K562 (cell line): ENCODE measurements around the gene DPEP2NB. TPM values are rescaled to one million over a fixed set of nuclear protein-coding genes. Genes with fewer than 3 reads are reported as not detected.
A peak's percentile ranks its signal among the peaks of the same experiment; 100 is the strongest.

Experiments used
- ATAC-seq: fragments of 200-7000 bp; cut with Tn5 transposase; 3 replicates; pipeline ENCODE4 v1.9.1; 2020; ENCODE audit warnings: moderate library complexity
- BruUV-seq: library from RNA; stranded (reverse); fragments of 400-500 nt; replicated peaks from 2 replicates; lab custom pipeline; 2021; lab: Mats Ljungman, UMichigan
- CTCF ChIA-PET: fragments of 300-600 bp; formaldehyde crosslinking; extraction: SDS; loops from one replicate; lab custom pipeline; 2021; ENCODE audit warnings: low intra/inter-chr PET ratio; lab: Yijun Ruan, JAX
- POLR2A ChIA-PET: fragments of 300-600, 350-650 bp; sonication (Branson Sonifier 250); formaldehyde crosslinking; extraction: SDS; loops from one replicate; lab custom pipeline; 2021; ENCODE audit warnings: antibody characterized with exemption, inconsistent platforms; lab: Yijun Ruan, JAX
- DNase-seq, 4 experiments: peaks; one replicate each; pipeline versions ENCODE4 v3.0.0 to v3.0.0-alpha.2; 2011 to 2018; ENCODE audit warnings: low spot score in 3 of 4, mixed read lengths in 3 of 4; ENCODE audit errors: extremely low read depth in 1 of 4
- FAIRE-seq: peaks from 2 replicates; lab custom pipeline; 2011; peaks lifted over from hg19 to GRCh38; lab: Jason Lieb, UNC
- H2AFZ ChIP-seq: 2 replicates; pipeline ENCODE4 v1.6.0; 2011; ENCODE audit warnings: low read depth, low read length, control low read depth, inconsistent platforms
- H3K27ac ChIP-seq: fragments of 200-600 bp; 3 replicates; pipeline ENCODE4 v1.8.0; 2011; ENCODE audit warnings: low read depth, mild to moderate bottlenecking, control low read depth, inconsistent platforms, low read length, moderate library complexity, mixed read lengths; ENCODE audit errors: extremely low read depth
- H3K27me3 ChIP-seq, 2 experiments: fragments of 300-600 bp in 1 of 2; 2 replicates in 1 of 2; 3 replicates in 1 of 2; pipeline versions ENCODE4 v1.6.0 to v1.8.0; 2011; ENCODE audit warnings: inconsistent platforms in 2 of 2, low read length in 2 of 2, mild to moderate bottlenecking in 1 of 2, mixed read lengths in 1 of 2, moderate library complexity in 1 of 2; ENCODE audit not compliant: control insufficient read depth in 2 of 2, insufficient read depth in 2 of 2
- H3K36me3 ChIP-seq: fragments of 300-600 bp; 3 replicates; pipeline ENCODE4 v1.8.0; 2011; ENCODE audit warnings: mild to moderate bottlenecking, low read length, inconsistent platforms; ENCODE audit not compliant: control insufficient read depth, insufficient read depth
- H3K4me1 ChIP-seq, 2 experiments: fragments of 200-600 bp in 1 of 2; replicated peaks in 1 of 2; 2 replicates in 1 of 2; 3 replicates in 1 of 2; pipeline versions ENCODE4 v1.5.1 to v1.8.0; 2011; ENCODE audit warnings: inconsistent platforms in 2 of 2, low read length in 2 of 2, mild to moderate bottlenecking in 1 of 2, mixed read lengths in 1 of 2, moderate library complexity in 1 of 2; ENCODE audit not compliant: control insufficient read depth in 2 of 2, insufficient read depth in 2 of 2
- H3K4me2 ChIP-seq: 2 replicates; pipeline ENCODE4 v1.6.1; 2011; ENCODE audit warnings: low read length, control low read depth, inconsistent platforms, mixed read lengths; ENCODE audit not compliant: insufficient read depth
- H3K4me3 ChIP-seq: fragments of 200-600 bp; sonication (generic), shearing (Covaris generic); 2 replicates; pipeline ENCODE4 v1.5.1; 2016; ENCODE audit warnings: control low read depth, inconsistent platforms
- H3K79me2 ChIP-seq: fragments of 200-600 bp; 3 replicates; pipeline ENCODE4 v1.8.0; 2011; ENCODE audit warnings: low read length, inconsistent platforms; ENCODE audit not compliant: control insufficient read depth, insufficient read depth
- H3K9ac ChIP-seq, 2 experiments: 2 replicates each; pipeline versions ENCODE4 v1.6.0 to v1.6.1; 2011; ENCODE audit warnings: low read depth in 2 of 2, low read length in 2 of 2, control low read depth in 1 of 2, inconsistent platforms in 1 of 2, mild to moderate bottlenecking in 1 of 2, mixed read lengths in 1 of 2; ENCODE audit not compliant: insufficient read depth in 1 of 2
- H3K9me1 ChIP-seq: one replicate; pipeline ENCODE4 v1.6.0; 2011; ENCODE audit warnings: inconsistent platforms, mild to moderate bottlenecking, low read length, moderate library complexity; ENCODE audit not compliant: control insufficient read depth, insufficient read depth
- H3K9me3 ChIP-seq: replicated peaks from 2 replicates; pipeline ENCODE4 v1.5.1; 2011; ENCODE audit warnings: low read depth, low read length, inconsistent platforms; ENCODE audit not compliant: control insufficient read depth, insufficient read depth
- H4K20me1 ChIP-seq: replicated peaks from 2 replicates; pipeline ENCODE4 v1.6.1; 2011; ENCODE audit warnings: low read length, inconsistent platforms, mixed read lengths; ENCODE audit not compliant: control insufficient read depth, insufficient read depth
- EWSR1 ChIP-seq: fragments of 450-650 bp; IDR thresholded peaks from 2 replicates; pipeline ENCODE4 v1.6.1; 2018; ENCODE audit warnings: borderline replicate concordance, mild to moderate bottlenecking, low read depth, moderate library complexity; ENCODE audit not compliant: partially characterized antibody
- IFI16 ChIP-seq: fragments of 250-450 bp; sonication (Bioruptor Pico); IDR thresholded peaks from 2 replicates; pipeline ENCODE4 v2.1.2; 2022; ENCODE audit warnings: mild to moderate bottlenecking, inconsistent platforms
- POLR2G ChIP-seq: fragments of 200-400 bp; formaldehyde crosslinking; IDR thresholded peaks from 2 replicates; pipeline ENCODE4 v1.6.1; 2017; ENCODE audit warnings: low read depth, mild to moderate bottlenecking, antibody characterized with exemption, low read length, moderate library complexity
- SRSF9 ChIP-seq: fragments of 200-400 bp; formaldehyde crosslinking; IDR thresholded peaks from 2 replicates; pipeline ENCODE4 v1.6.1; 2017; ENCODE audit warnings: low read depth, low read length, borderline replicate concordance
- STAT5B ChIP-seq: fragments of 250-450 bp; sonication (Bioruptor Pico); IDR thresholded peaks from 2 replicates; pipeline ENCODE4 v1.8.0; 2021; ENCODE audit warnings: mild to moderate bottlenecking, inconsistent platforms
- WGBS: fragments of 100-300 bp; shearing (Covaris generic); methylation state at CpG from one replicate; pipeline ENCODE4 v1.1.6; 2016; ENCODE audit warnings: low coverage, mixed read lengths; ENCODE audit not compliant: insufficient coverage; ENCODE audit errors: missing lambda C conversion rate; 5-methylcytosine and 5-hydroxymethylcytosine counted together
- in situ Hi-C: fragments of 300-500 bp; cut with MboI; formaldehyde crosslinking; loops from 4 replicates; pipeline ENCODE4 v1.15.0; 2018; ENCODE audit warnings: inconsistent platforms, mixed read lengths
- intact Hi-C: fragments of 100-400 bp; cut with micrococcal nuclease; formaldehyde crosslinking; loops from 2 replicates; pipeline ENCODE4 v1.14.2; 2022
- polyA plus RNA-seq, 8 experiments: library from polyadenylated mRNA; depleted of rRNA in 4 of 8; stranded (reverse) in 5 of 8; unstranded in 3 of 8; fragments of >200 nt; fragmentation: Nextera tagmentation in 2 of 8; fragmentation: Illumina TruSeq in 1 of 8; extraction: Ambion mirVana in 2 of 8; extraction: Trizol in 1 of 8; gene quantifications; 2 replicates each; pipeline versions ENCODE4 v1.2.1 to v1.2.3, GENCODE V29; 2011 to 2014; ENCODE audit warnings: inconsistent platforms in 1 of 8, missing spikeins in 1 of 8
- total RNA-seq, 7 experiments: library from RNA; depleted of rRNA in 6 of 7; stranded (reverse); fragments of >200 nt in 6 of 7; fragmentation: Illumina TruSeq in 2 of 7; extraction: Trizol in 2 of 7; gene quantifications; 2 replicates each; pipeline versions ENCODE4 v1.2.1 to v1.2.3, GENCODE V29; 2011 to 2021; ENCODE audit warnings: low replicate concordance in 1 of 7
- TF ChIP-seq, protein P1 (sequence below): fragments of 450-650 bp; formaldehyde crosslinking; conservative IDR thresholded peaks from 2 replicates; pipeline ENCODE4 v1.4.0; 2022; ENCODE audit warnings: mild to moderate bottlenecking, missing genetic modification characterization

DPEP2NB gene
- total and polyA plus RNA-seq, 9 of the 15 experiments (the other 6 are each of a cell fraction or from before 2014, with no cell fraction given) = not detected

DNA sequence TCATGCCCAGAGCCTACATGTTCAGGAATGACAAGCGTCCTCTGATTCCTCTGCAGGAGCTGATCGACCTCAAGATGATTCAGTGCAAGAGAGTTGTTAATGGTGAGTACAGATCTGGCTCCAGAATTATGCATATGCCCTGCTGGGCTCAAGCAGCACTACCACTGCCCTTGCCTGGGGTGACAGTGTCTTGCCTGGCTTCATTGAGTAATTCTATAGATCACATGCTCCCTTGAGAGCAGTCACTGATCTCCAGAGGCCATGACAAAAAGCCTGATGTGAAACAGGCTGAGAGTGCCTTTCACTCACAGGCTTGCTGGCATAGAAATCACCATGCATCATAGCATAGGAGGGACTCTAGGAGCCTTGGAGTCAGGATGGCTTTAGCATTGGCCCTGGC, 33.7 kb upstream of the DPEP2NB start:
- in situ Hi-C loops (loop anchor here (10.0 kb wide), 2 partner anchors 235 to 375 kb away; no protein-coding TSS in a partner anchor), intact Hi-C loops (loop anchor here (10.0 kb wide), 1 partner anchor 165 kb away; the partner anchor contains the start of gene NRN1L)
- no peaks in the 10 kb centered on the region for H3K9me1 ChIP-seq
- no peaks in the 10 kb centered on the region for H3K27me3 ChIP-seq
- no peak overlapping the region for H3K4me3 ChIP-seq
- no peak overlapping the region for H3K27ac ChIP-seq
- H3K4me2 ChIP-seq = no peak overlapping the region
- ATAC-seq (no peak), FAIRE-seq (no peak), DNase-seq (peak in 1 of 4 experiments; percentile 3)
- H4K20me1 ChIP-seq = no peaks in the 10 kb centered on the region
- peaks cover 48% of the 10 kb centered on the region; the same call in 2 of the 3 replicates for H3K36me3 ChIP-seq
- no peak overlapping the region for H3K9ac ChIP-seq
- POLR2A ChIA-PET = no interaction called here
- 98% methylated on average over 2 of the region's 2 CpGs for WGBS
- BruUV-seq = no TSS peak
- no peaks in the 10 kb centered on the region for H3K4me1 ChIP-seq
- CTCF ChIA-PET = no interaction called here
- H2AFZ ChIP-seq = no peak overlapping the region
- H3K79me2 ChIP-seq = no peaks in the 10 kb centered on the region
- H3K9me3 ChIP-seq = no peaks in the 10 kb centered on the region
- TF ChIP-seq, protein P1, sequence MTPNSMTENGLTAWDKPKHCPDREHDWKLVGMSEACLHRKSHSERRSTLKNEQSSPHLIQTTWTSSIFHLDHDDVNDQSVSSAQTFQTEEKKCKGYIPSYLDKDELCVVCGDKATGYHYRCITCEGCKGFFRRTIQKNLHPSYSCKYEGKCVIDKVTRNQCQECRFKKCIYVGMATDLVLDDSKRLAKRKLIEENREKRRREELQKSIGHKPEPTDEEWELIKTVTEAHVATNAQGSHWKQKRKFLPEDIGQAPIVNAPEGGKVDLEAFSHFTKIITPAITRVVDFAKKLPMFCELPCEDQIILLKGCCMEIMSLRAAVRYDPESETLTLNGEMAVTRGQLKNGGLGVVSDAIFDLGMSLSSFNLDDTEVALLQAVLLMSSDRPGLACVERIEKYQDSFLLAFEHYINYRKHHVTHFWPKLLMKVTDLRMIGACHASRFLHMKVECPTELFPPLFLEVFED (CRISPR knock-in tag) = no peak
- TF ChIP-seq EWSR1 = no peak
- no peak for TF ChIP-seq POLR2G
- no peak for TF ChIP-seq IFI16 (CRISPR knock-in tag)
- no peak for TF ChIP-seq SRSF9
- no peak for TF ChIP-seq STAT5B (CRISPR knock-in tag)
